LNCaP clone FGC (cell line): Measurements from ENCODE around the gene NPFFR1.

Experiments
- DNase-seq: peaks from one replicate; pipeline ENCODE4 v3.0.0-alpha.2; 2011; ENCODE audit warnings: low read depth
- H3K4me3 ChIP-seq: 2 replicates; pipeline ENCODE4 v1.5.1; 2011; ENCODE audit warnings: mild to moderate bottlenecking, low read depth, low read length, control low read depth
- TF ChIP-seq, protein P1 (sequence below): IDR thresholded peaks from 2 replicates; pipeline ENCODE4 v1.5.1; 2012; ENCODE audit warnings: mild to moderate bottlenecking; ENCODE audit not compliant: control insufficient read depth, insufficient read depth; ENCODE audit errors: extremely low read depth

NPFFR1 gene

DNA sequence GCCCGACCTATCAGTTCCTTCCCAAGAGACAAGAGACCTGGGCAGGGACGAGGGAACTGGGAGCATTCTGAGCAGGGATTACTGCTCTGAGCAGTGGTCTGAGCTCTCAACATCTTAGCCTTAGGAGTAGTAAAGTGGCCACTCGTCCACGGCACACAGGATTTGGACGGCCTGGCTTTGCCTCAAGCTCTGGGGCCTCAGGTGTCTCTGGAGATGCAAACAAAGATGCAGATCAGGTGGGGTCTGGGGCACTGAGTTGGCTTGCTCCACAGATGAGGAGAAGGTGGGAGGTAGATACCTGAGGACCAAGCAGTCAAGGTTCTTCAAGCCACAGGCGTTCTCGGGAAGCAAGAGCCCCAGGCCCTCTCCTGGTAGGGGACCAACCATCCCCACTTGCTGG, 16.1 kb upstream of the NPFFR1 start:
- DNase-seq, result no peak
- TF ChIP-seq, protein P1, sequence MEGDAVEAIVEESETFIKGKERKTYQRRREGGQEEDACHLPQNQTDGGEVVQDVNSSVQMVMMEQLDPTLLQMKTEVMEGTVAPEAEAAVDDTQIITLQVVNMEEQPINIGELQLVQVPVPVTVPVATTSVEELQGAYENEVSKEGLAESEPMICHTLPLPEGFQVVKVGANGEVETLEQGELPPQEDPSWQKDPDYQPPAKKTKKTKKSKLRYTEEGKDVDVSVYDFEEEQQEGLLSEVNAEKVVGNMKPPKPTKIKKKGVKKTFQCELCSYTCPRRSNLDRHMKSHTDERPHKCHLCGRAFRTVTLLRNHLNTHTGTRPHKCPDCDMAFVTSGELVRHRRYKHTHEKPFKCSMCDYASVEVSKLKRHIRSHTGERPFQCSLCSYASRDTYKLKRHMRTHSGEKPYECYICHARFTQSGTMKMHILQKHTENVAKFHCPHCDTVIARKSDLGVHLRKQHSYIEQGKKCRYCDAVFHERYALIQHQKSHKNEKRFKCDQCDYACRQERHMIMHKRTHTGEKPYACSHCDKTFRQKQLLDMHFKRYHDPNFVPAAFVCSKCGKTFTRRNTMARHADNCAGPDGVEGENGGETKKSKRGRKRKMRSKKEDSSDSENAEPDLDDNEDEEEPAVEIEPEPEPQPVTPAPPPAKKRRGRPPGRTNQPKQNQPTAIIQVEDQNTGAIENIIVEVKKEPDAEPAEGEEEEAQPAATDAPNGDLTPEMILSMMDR, result no peak
- H3K4me3 ChIP-seq, result no peak overlapping the region

DNA sequence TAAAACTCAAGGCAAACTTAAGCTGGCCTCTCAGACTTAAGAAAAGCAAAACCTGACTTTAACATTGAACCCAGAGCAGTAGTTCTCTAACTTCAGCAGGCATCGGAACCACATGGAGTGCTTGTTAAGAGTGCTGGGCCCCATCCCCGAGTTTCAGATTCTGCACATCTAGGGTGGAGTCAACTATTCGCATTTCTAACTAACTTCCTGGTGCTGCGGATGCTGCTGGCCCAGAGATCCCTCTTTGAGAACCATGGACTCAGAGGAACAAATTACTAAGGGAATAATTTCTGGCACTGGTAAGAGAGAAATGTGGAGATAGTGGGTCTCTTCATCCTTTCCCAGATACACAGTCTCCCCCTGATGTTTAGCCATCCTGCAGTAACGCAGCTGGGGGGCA, 14.6 kb upstream of the NPFFR1 start:
- DNase-seq, result no peak
- TF ChIP-seq, protein P1, result no peak
- H3K4me3 ChIP-seq, result no peak overlapping the region

DNA sequence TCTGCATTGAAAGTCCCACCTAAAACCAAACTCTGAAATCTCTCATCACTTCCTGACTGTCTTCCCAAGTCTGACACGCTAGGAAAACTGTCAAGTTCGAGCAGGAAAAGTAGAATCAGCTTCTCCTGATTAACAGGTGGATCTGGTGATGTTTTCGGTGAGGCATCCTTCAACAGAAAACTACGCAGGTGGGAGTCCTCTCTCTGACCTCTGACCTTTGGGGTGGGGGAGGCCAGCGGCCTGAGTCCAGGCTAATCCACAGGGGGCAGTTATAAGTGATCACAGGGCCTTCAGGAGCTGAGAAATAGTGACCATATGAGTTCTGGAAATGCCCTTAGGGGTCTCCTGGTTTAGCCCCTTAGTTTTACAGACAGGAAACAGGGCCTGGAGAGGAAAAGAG, 13.4 kb upstream of the NPFFR1 start:
- no peak for DNase-seq
- H3K4me3 ChIP-seq, result no peak overlapping the region
- TF ChIP-seq, protein P1, result no peak

DNA sequence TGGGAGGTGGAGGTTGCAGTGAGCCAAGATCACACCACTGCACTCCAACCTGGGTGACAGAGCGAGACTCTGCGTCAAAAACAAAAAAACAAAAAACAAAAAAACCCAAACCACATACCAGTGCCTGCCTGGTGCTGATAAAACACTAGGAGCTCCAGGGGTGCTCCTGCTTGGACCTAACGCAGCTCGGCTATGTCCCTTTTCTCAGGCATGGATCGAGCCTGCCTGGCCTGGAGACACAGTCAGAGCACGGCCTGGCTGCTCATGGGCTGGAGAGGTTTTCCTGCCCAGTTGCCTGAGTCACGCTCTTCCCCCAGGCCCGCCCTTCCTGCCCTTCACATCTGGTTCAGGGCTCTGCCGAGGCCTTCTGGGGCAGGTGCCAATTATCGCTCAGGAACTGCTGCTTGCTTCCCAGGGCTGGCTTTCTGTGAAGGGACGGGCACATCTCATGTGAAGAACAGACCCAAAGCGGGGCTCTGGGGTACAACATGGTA, 12.6 kb upstream of the NPFFR1 start:
- H3K4me3 ChIP-seq, result no peak overlapping the region
- no peak for DNase-seq
- TF ChIP-seq, protein P1, result no peak

DNA sequence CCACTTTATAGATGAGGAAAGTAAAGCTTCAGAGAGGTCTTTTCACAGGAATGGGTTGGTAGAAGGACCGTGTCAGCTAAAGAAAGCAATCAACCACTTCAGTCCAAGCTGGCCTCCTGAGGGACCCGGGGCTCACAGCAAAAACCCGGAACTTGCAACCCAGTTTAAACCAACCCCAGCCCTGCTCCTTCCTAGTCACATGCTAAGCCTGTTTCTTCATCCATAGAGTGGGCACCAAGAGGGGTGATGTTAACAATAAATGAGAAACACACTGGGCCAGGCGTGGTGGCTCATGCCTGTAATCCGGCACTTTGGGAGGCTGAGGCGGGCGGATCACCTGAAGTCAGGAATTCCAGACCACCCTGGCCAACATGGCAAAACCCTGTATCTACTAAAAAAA, 12.1 kb upstream of the NPFFR1 start:
- no peak overlapping the region for H3K4me3 ChIP-seq
- TF ChIP-seq, protein P1, result no peak
- DNase-seq, result no peak

DNA sequence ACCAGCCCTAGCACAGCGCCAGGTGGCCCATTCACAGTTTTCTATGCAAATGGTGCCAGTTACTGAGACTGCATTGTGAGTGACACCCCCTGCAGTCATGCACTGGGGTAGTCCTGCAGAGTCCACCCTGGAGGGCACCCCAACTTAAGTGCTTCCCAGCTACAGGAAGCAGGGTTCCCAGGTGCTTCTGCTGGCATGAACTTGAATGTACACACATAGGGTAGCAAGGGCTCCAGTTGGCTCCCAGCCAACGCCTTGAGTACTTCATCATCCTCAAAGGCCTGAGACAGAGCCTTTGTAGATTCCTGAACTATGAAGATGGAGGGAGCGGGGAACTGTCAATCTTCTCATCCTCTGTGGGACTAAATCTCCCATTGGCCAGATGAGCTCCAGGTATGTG, 11.5 kb upstream of the NPFFR1 start:
- DNase-seq, result no peak
- TF ChIP-seq, protein P1, result no peak
- H3K4me3 ChIP-seq, result no peak overlapping the region

DNA sequence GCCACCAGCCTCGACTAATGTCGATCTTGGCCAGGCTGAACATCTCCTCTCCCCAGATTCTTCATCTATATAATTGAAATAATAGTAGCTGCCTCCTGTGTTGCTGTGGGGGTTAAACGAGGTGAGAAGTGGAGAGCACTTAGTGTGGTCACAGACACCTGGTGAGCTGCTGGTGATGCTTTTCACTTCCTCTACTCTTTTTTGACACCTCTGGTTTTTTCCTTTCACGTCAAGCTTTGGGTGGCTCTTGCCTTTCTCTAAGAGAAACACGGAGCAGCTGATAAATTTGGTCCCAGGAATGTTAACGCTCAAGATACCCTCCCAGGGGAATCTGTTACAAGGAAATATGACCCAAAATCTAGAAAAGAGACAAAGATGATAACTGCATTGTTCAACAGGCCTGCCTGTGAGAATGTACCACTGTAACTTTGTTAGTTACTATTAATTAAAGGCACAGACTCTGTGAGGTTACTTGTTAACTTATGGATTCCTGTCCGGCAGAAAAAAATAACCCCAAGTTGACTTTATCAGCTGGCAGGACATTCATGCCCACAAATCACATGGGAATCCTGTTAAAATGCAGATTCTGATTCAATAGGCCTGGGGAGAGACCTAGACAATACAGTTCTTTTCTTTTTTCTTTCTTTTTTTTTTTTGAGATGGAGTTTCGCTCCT, 9.5 kb upstream of the NPFFR1 start:
- TF ChIP-seq, protein P1, result no peak
- DNase-seq, result no peak
- H3K4me3 ChIP-seq, result no peak overlapping the region
